Glomerular endothelial cell (primary cell): ENCODE results near the gene SLC6A18. TPM values are rescaled to one million over a fixed set of nuclear protein-coding genes. Genes with fewer than 3 reads are reported as not detected.

Source experiments
- DNase-seq: peaks from one replicate; pipeline ENCODE4 v3.0.0-alpha.2; 2011; ENCODE audit warnings: low read depth, low spot score; ENCODE audit errors: extremely low read depth
- total RNA-seq: library from RNA; depleted of rRNA; stranded (reverse); fragments of >200 nt; gene quantifications from 2 replicates; pipeline ENCODE4 v1.2.3, GENCODE V29; 2015

SLC6A18 gene
- total RNA-seq, 1 donor from 2014 or later, result not detected

- no peak for DNase-seq
Observed at GRCh38 chr5:1186351-1187233, 38.6 kb upstream of the SLC6A18 start.

DNA sequence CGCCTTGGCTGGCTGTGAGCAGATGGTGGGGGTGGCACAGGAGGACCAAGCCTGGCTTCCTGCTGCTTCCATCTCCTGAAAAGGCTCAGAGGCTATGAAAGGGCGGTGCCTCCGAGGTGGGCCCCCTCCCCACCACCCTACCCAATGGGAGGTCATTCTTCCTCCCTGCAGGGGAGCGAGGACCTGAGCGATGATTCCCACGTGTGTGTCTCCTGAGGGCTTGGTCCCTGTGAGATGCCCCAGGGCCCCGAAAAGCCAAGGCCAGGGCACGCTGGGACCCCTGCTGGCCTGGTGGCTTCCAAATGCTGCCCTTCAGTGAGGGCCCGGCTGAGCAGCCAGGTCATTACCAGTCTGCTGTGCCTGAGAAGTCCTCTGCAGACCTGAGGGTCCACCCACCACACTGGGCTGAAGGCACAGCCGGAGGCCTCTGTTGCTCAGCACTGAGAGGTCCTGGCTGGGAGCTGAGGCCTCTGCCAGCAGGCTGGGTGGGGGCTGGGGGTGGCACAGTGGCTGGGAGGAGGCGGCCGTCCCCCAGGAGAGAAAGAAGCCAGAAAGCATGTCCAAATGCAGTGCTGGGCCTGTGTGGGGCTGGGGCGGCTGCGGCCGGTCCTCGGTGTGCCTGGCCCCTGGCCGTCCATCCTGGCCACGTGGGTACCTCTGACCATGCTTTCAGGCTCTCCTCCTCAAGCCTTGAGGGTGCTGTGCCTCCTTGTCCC is 37.8 kb upstream of the SLC6A18 start:
- no peak for DNase-seq

DNA sequence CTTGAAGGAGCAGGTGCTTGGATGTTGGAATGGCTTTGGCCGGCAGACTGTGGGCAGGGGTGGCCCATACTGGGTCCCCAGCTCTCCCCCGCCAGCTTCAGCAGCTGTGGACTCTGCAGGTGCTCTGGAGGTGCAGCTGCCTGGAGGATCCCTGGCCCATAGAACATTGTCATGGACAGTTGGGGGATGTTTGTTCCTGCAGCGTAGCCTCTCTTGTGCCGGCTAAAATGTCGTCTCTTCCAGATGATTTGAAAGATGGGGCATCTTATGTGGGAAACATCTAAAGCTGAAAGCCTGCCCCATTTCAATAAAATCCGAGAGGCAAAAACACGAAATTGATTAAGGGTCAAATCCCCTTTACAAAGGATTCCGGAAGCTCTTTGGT is 37.2 kb upstream of the SLC6A18 start:
- DNase-seq, result no peak

DNA sequence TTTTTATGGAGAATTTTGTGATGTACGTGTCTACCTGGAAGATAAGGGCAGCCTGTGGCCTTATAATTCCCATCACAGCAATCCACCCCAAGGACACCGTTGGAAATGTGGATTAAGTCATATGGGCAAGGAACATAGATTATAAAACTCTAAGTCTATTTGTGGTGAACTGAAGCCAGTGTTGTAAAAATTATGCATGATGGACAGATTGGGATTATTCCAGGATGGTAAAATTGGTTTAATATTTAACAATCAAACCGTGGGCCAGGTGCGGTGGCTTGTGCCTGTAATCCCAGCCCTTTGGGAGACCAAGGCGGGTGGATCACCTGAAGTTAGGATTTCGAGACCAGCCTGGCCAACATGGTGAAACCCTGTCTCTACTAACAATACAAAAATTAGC is 36.7 kb upstream of the SLC6A18 start:
- DNase-seq, result no peak

DNA sequence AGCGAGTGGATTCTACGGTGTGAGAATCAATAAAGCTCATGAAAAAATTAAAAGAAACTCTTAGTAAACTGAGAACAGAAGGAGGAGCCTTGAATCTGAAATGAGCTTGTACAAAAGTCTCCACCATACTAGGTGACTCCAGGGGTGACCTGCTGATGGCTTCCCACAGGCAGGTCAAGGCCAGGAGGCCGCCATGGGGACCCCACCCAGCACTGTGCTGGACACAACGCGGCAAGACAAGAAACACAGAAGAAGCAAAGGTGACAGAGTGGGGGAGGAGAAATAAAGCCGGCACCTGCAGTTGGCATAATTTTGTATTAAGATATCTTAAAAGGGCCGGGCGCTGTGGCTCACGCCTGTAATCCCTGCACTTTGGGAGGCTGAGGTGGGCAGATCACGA is 35.9 kb upstream of the SLC6A18 start:
- DNase-seq, result no peak

DNA sequence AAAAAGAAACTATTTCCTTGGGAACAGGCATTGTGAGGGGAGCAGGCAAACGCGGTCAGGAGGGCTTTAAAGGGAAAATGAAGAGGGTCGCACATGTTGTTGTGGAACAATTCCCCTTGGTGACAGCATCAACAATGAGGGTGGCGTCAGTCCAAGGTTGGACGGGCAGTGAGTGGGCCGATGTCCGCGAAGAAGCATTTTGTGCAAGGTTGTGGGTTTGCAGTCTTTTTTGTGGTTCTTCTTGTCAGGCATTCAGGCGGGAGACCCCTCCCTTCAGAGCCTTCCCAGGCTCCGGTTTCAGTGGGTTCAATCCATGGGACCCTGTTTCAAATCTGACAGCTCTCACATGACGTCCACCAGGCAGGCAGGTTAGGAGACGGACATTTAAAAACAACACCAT is 34.9 kb upstream of the SLC6A18 start:
- no peak for DNase-seq

- no peak for DNase-seq
Observed at GRCh38 chr5:1190837-1191239, 34.3 kb upstream of the SLC6A18 start.

- no peak for DNase-seq
Observed at GRCh38 chr5:1192971-1193590, 32.1 kb upstream of the SLC6A18 start.

GRCh38 chr5:1193591-1193985 is 31.6 kb upstream of the SLC6A18 start:
- no peak for DNase-seq

DNA sequence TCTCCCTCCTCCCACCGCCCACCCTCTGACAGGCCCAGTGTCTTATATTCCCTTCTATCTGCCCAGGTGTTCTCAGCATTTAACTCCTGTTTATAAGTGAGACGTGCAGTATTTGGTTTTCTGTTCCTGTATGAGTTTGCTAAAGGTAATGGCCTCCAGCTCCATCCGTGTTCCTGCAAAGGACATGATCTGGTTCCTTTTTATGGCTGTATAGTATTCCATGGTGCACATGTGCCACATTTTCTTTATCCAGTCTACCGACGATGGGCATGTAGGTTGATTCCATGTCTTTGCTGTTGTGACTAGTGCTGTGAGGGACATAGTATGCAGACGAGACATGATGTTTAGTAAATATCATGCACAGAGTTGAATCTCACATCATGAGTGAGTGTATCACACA is 30.8 kb upstream of the SLC6A18 start:
- DNase-seq, result no peak

- no peak for DNase-seq
Observed at GRCh38 chr5:1195439-1195838, 29.7 kb upstream of the SLC6A18 start.

GRCh38 chr5:1195916-1196315 is 29.3 kb upstream of the SLC6A18 start:
- no peak for DNase-seq

- DNase-seq, result no peak
Observed at GRCh38 chr5:1196562-1196961, 28.6 kb upstream of the SLC6A18 start.

DNA sequence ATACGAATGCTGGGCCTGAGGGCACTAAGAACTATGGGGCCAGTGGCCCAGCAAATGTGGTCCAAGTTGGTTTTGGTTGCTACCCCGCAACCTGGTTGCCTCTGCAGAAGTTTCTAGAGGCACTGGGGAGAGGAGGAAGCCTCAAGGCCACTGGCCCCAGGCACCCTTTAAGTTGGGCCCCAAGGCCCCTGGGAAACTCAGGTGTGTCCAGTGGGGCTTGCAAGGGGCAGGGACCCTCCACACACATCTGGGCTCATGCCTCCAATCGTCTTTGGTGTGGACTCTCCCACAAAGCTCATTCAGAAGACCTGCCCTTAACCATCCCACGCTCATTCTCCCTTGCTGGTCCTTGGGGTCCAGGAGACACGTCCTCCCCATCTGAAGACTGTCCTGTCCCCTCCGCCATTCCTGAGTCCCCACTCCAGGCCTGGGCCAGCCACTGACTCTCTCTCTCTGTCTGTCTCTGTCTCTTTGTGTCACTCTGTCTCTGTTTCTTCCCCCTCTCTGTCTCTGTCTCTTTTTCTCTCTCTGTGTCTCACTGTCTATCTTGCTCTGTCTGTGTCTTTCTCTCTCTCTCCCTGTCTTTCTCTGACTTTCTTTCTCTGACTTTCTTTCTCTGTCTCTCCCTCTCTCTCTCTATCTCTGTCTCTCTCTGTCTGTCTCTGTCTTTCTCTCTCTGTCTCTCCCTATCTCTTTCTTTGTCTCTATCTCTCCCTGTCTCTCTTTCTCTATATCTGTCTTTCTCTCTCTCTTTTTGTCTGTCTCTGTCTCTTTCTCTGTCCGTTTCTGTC is 27.1 kb upstream of the SLC6A18 start:
- no peak for DNase-seq

DNA sequence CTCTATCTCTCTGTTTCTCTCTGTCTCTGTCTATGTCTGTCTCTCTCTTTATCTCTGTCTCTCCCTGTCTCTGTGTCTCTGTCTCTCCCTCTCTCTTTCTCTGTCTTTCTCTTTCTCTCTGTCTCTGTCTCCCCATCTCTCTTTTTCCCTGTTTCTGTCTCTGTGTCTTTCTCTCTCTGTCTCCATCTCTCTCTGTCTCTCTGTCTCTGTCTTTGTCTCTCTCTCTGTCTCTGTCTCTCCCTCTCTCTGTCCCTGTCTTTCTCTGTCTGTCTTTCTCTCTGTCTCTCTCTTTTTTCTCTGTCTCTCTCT is 25.9 kb upstream of the SLC6A18 start:
- DNase-seq, result no peak

- no peak for DNase-seq
Observed at GRCh38 chr5:1199649-1200494, 25.3 kb upstream of the SLC6A18 start.

GRCh38 chr5:1200495-1201326 is 24.5 kb upstream of the SLC6A18 start:
- DNase-seq, result no peak

GRCh38 chr5:1201327-1202025 is 23.7 kb upstream of the SLC6A18 start, which contains the start of gene SLC6A19:
TSS of gene SLC6A19 (plus strand) at chr5:1201595. CDS start at chr5:1201651, 56 bp downstream.
- DNase-seq, result no peak
